Left lung (tissue), 10 donors: Measurements from ENCODE around the gene TTLL8. TPM values are rescaled to one million over a fixed set of nuclear protein-coding genes. Genes with fewer than 3 reads are reported as not detected.

Experiments used
- ATAC-seq: fragments of 200-7000 bp; cut with Tn5 transposase; one replicate; pipeline ENCODE4 v1.9.1; 2020; ENCODE audit warnings: moderate library complexity
- DNase-seq, 4 donors: peaks; one replicate each; pipeline ENCODE4 v3.0.0-alpha.2; 2013 to 2020
- H3K27ac ChIP-seq, 2 donors: fragments of 200-600 bp; sonication (generic) in 1 of 2; one replicate each; pipeline versions ENCODE4 v1.5.0 to v1.8.0; 2020 to 2021
- H3K27me3 ChIP-seq, 2 donors: fragments of 200-600 bp; sonication (generic) in 1 of 2; one replicate each; pipeline versions ENCODE4 v1.5.0 to v1.8.0; 2020 to 2021
- H3K36me3 ChIP-seq, 2 donors: fragments of 200-600 bp; sonication (generic) in 1 of 2; one replicate each; pipeline versions ENCODE4 v1.5.0 to v1.8.0; 2020 to 2021
- H3K4me1 ChIP-seq, 2 donors: fragments of 200-600 bp; one replicate each; pipeline ENCODE4 v1.8.0; 2021
- H3K4me3 ChIP-seq, 2 donors: fragments of 200-600 bp; sonication (generic) in 1 of 2; one replicate each; pipeline versions ENCODE4 v1.5.0 to v1.8.0; 2020 to 2021; ENCODE audit warnings: mild to moderate bottlenecking in 1 of 2
- H3K9me3 ChIP-seq, 2 donors: fragments of 200-600 bp; sonication (generic) in 1 of 2; one replicate each; pipeline versions ENCODE4 v1.5.0 to v1.8.0; 2020 to 2021
- intact Hi-C, 2 donors: fragments of 100-400 bp; cut with DNase I; formaldehyde crosslinking; loops; one replicate each; pipeline versions ENCODE4 v1.11.2 to v1.14.2; 2022
- polyA plus RNA-seq, 6 donors: library from polyadenylated mRNA; unstranded; fragments of 120-200 nt; gene quantifications; one replicate each; pipeline ENCODE4 v1.2.1, GENCODE V29; 2013; ENCODE audit not compliant: insufficient read length in 6 of 6
- total RNA-seq, 2 donors: library from RNA; stranded (reverse); fragmentation: NEBNext Ultra II Directional; extraction: Animal tissue kit (Norgen Biotek cat#: 25700); gene quantifications; one replicate each; pipeline ENCODE4 v1.2.1, GENCODE V29; 2021
- TF ChIP-seq, protein P1 (sequence below), 2 donors: fragments of 200-600 bp; sonication (generic) in 1 of 2; IDR thresholded peaks; one replicate each; pipeline versions ENCODE4 v1.5.0 to v1.8.0; 2021; ENCODE audit warnings: antibody characterized with exemption in 2 of 2
- donor health status: DM: no; HTN: yes; CAD: no.
- donor health status: DM: no; HTN: no; CAD: no.

The TTLL8 gene
- total and polyA plus RNA-seq, 8 donors: not detected

DNA sequence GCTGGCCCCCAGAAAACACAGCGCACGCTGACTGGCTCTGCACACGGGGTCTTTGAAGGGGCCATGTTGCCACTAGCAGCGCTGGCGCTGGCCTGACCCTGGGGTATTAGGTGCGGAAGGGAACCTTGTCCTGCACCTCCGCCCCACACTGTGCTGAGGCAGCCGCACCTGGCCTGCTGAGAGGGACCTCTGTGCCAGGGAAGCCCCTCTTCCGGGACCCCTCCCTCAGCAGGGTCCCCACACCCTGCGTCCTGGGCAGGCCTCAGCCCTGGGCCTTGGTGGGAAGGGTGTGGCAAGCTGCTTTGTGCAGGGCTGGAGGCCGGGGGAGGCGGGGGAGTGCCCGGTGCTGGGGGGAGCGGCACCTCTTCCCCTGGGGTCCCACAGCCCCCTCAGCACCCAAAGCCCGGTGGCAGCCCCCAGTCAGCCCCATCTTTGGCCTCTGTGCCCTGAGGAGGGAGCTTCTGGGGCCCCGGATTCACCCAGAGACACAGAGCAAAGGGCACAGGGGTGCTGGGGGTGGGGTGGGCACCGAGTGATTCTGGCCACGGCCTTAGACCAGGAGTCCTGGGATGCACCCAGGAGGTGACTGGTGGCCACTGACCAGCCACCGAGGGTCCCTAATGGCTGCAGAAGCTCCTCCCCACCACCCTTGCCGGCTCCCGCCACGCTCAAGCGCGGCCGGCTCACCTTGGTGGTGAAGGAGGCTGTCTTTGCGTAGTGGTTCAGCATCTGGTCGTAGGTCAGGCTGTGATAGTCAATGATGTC is 11.4 kb downstream of the TTLL8 start:
- Histone ChIP-seq H3K27me3 (peaks cover 0 to 59% of the 10 kb centered on the region in 2 donors), H3K36me3 (no peaks in the 10 kb centered on the region), H3K27ac (no peak overlapping the region), H3K9me3 (no peaks in the 10 kb centered on the region), H3K4me3 (no peak overlapping the region), H3K4me1 (no peaks in the 10 kb centered on the region)
- peak in 1 of 4 donors; percentile 76 for DNase-seq
- TF ChIP-seq, protein P1, sequence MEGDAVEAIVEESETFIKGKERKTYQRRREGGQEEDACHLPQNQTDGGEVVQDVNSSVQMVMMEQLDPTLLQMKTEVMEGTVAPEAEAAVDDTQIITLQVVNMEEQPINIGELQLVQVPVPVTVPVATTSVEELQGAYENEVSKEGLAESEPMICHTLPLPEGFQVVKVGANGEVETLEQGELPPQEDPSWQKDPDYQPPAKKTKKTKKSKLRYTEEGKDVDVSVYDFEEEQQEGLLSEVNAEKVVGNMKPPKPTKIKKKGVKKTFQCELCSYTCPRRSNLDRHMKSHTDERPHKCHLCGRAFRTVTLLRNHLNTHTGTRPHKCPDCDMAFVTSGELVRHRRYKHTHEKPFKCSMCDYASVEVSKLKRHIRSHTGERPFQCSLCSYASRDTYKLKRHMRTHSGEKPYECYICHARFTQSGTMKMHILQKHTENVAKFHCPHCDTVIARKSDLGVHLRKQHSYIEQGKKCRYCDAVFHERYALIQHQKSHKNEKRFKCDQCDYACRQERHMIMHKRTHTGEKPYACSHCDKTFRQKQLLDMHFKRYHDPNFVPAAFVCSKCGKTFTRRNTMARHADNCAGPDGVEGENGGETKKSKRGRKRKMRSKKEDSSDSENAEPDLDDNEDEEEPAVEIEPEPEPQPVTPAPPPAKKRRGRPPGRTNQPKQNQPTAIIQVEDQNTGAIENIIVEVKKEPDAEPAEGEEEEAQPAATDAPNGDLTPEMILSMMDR (IDR thresholded peaks at IDR 0.05): no peak
- intact Hi-C loops: no loop called here
- ATAC-seq: no peak

DNA sequence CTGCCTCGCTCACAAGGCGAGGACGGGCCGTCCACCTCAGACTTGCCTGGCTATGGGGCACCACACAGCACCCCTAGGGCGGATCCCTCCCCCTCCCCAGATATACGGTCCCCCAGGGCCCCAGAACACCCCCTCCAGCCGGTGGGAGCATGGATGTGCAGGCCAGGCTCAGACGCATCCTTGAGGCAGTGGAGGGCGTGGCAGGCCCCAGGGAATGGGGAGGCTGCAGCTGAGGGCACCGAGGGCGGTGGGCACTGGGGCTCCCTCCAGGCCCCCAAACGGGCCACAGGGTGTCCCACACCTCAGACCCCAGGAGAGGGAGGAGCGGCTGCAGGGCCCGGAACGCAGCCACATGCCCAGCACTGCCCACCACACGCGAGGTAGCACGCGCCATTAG is 12.1 kb downstream of the TTLL8 start:
- Histone ChIP-seq H3K9me3 (no peaks in the 10 kb centered on the region), H3K27me3 (peaks cover 0 to 61% of the 10 kb centered on the region in 2 donors), H3K36me3 (no peaks in the 10 kb centered on the region), H3K4me1 (no peaks in the 10 kb centered on the region), H3K4me3 (no peak overlapping the region), H3K27ac (no peak overlapping the region)
- no peak for ATAC-seq
- intact Hi-C loops: no loop called here
- peak in 1 of 4 donors; percentile 53 for DNase-seq
- TF ChIP-seq, protein P1 (IDR thresholded peaks at IDR 0.05): no peak

DNA sequence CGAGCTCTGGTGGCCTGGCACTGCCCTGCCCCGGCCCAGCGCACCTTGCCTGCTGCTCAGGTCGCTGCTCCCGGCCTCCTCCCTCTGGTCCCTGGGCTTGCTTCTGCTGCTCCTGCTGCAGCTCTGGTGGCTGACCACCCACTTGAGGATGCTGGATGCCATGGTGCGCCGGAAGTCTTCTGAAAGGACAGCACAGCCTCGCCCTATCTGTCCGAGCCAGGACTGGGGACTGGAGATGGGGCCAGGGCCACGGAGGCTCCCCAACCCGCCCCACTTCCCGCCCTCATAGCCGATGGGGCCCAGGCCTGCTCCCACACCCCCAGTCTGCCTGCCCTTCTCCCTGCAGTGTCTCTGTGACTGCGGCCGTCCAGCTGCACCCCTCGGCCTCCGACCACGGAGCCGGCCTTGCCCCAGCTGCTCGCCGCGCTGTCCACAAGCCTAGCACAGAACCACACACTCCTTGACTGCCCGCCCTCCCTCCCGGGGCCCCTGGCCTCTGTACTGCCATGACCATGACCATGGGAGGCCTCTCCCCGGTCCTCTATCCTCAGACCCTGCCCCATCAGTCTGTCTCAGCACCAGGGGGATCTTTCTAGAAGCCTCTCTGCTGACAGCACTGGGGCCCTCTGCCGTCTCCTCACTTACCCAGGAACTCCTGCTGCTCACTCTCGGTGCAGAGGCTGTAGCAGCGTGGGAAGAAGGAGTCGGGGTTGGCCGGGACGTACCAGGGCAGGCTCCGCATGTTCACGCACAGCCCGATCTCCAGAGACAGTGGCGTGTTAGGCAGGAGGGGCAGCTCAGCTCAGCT is 12.7 kb downstream of the TTLL8 start:
- Histone ChIP-seq H3K36me3 (no peaks in the 10 kb centered on the region), H3K27ac (no peak overlapping the region), H3K4me1 (no peaks in the 10 kb centered on the region), H3K9me3 (no peaks in the 10 kb centered on the region), H3K27me3 (peaks cover 0 to 61% of the 10 kb centered on the region in 2 donors), H3K4me3 (no peak overlapping the region)
- intact Hi-C loops: no loop called here
- DNase-seq (peak in 1 of 4 donors; percentile 69), ATAC-seq (no peak)
- TF ChIP-seq, protein P1 (IDR thresholded peaks at IDR 0.05): no peak

DNA sequence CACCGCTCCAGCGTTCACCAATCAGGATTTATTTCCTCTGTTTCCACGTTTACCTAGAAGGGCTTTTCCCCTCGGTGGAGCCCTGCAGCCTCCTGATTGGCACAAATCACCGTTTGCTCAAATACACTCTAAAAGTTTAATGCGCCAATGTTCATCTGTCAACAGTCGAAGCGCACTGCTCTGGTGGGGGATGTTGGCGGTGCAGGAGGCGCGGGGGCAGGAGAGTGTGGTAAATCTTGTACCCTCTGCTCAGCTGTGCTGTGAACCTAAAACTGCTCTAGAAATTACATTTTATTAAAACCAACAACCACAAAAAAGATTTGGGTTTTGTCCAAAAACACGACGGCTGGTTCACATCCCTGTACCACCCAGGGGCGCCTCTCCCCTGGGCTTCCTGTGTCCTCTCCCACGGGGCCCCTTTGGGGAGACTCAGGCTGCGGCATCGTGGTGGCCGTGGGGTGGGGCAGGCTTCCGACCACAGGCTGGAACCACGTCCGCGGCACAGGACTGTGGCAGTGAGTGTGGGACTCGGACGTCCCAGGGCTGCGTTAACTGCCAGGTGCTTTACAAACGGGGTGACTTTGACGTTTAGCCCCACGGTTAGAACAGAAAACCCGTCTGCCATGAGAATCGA is 13.5 kb downstream of the TTLL8 start:
- peak in 1 of 4 donors; percentile 50 for DNase-seq
- no peaks in the 10 kb centered on the region for H3K9me3 ChIP-seq
- H3K27me3 ChIP-seq: peaks cover 0 to 61% of the 10 kb centered on the region in 2 donors
- intact Hi-C loops: no loop called here
- TF ChIP-seq, protein P1 (IDR thresholded peaks at IDR 0.05): no peak
- no peak for ATAC-seq
- no peaks in the 10 kb centered on the region for H3K36me3 ChIP-seq
- no peak overlapping the region for H3K27ac ChIP-seq
- H3K4me1 ChIP-seq: no peaks in the 10 kb centered on the region
- H3K4me3 ChIP-seq: no peak overlapping the region
